ENCODE results near the gene SBSN. TPM values are rescaled to one million over a fixed set of nuclear protein-coding genes. Genes with fewer than 3 reads are reported as not detected.

The SBSN gene
- total and polyA plus RNA-seq, 2 donors (not counting 1 experiment from before 2014, with no cell fraction given), result not detected

- Mint-ChIP-seq H3K27ac (no peak overlapping the region), H3K4me1 (peaks cover 19% of the 10 kb centered on the region), H3K4me3 (no peak overlapping the region), H3K9me3 (ENCODE audit: insufficient read depth) (no peaks in the 10 kb centered on the region), H3K27me3 (peaks cover 53% of the 10 kb centered on the region)
- ATAC-seq (ENCODE audit: low read depth) (no peak), DNase-seq (no peak)
- Histone ChIP-seq H3K27ac (ENCODE audit: low read length in 2 of 2) (no peak overlapping the region), H3K36me3 (replicated peaks in 1 of 2; ENCODE audit: control extremely low read depth in 1 of 2, control insufficient read depth in 1 of 2, extremely low read depth in 1 of 2, insufficient read depth in 2 of 2, low read length in 1 of 2) (no peaks in the 10 kb centered on the region), H3K27me3 (replicated peaks in 1 of 4; ENCODE audit: control extremely low read depth in 1 of 4, control insufficient read depth in 3 of 4, insufficient read depth in 4 of 4, low read length in 3 of 4) (peaks cover 0 to 61% (median 13%) of the 10 kb centered on the region in 4 experiments), H3K9ac (ENCODE audit: low read length) (no peak overlapping the region), H4K20me1 (ENCODE audit: control insufficient read depth, insufficient read depth, low read length, poor library complexity, severe bottlenecking) (no peaks in the 10 kb centered on the region), H2AFZ (ENCODE audit: insufficient read depth, low read depth, low read length, poor library complexity, severe bottlenecking) (no peak overlapping the region), H3K4me3 (ENCODE audit: control extremely low read depth in 1 of 5, extremely low read depth in 1 of 5, insufficient read depth in 1 of 5, low read depth in 2 of 5, low read length in 4 of 5) (no peak overlapping the region), H3K79me2 (ENCODE audit: control insufficient read depth, insufficient read depth, low read length) (no peaks in the 10 kb centered on the region), H3K4me2 (replicated peaks; ENCODE audit: low read depth, low read length, poor library complexity, severe bottlenecking) (no peak overlapping the region), H3K4me1 (ENCODE audit: control insufficient read depth in 2 of 2, insufficient read depth in 2 of 2, low read length in 2 of 2) (peaks cover 19 to 21% of the 10 kb centered on the region in 2 donors), H3K9me3 (ENCODE audit: control extremely low read depth in 1 of 3, control insufficient read depth in 2 of 3, insufficient read depth in 1 of 3, low read length in 2 of 3) (peaks cover 0 to 11% (median 0%) of the 10 kb centered on the region in 3 donors)
- no peak for TF ChIP-seq CTCF (IDR thresholded peaks at IDR 0.05)
- POLR2A ChIA-PET, result no interaction called here
- CTCF ChIA-PET, result interaction anchor here (0.6 to 3.9 kb wide), 6 partner anchors 10 to 272 kb away, joined by 3 to 24 read pairs (median 8); partner anchors contain the start of gene KRTDAP
- intact Hi-C loops (cut with micrococcal nuclease), result no loop called here
- 95% methylated on average over 11 of the region's 11 CpGs for WGBS (ENCODE audit: insufficient coverage)
Observed at GRCh38 chr19:35507561-35507960, 20.6 kb downstream of the SBSN start.

GRCh38 chr19:35506011-35506410, 22.1 kb downstream of the SBSN start:
- DNase-seq (no peak), ATAC-seq (ENCODE audit: low read depth) (no peak)
- Histone ChIP-seq H3K9me3 (ENCODE audit: control extremely low read depth in 1 of 3, control insufficient read depth in 2 of 3, insufficient read depth in 1 of 3, low read length in 2 of 3) (peaks cover 0 to 6% (median 0%) of the 10 kb centered on the region in 3 donors), H3K27ac (ENCODE audit: low read length in 2 of 2) (no peak overlapping the region), H3K4me1 (ENCODE audit: control insufficient read depth in 2 of 2, insufficient read depth in 2 of 2, low read length in 2 of 2) (peaks cover 18 to 20% of the 10 kb centered on the region in 2 donors), H3K27me3 (replicated peaks in 1 of 4; ENCODE audit: control extremely low read depth in 1 of 4, control insufficient read depth in 3 of 4, insufficient read depth in 4 of 4, low read length in 3 of 4) (peaks cover 0 to 56% (median 13%) of the 10 kb centered on the region in 4 experiments), H3K9ac (ENCODE audit: low read length) (no peak overlapping the region), H3K4me2 (replicated peaks; ENCODE audit: low read depth, low read length, poor library complexity, severe bottlenecking) (no peak overlapping the region), H3K4me3 (ENCODE audit: control extremely low read depth in 1 of 5, extremely low read depth in 1 of 5, insufficient read depth in 1 of 5, low read depth in 2 of 5, low read length in 4 of 5) (no peak overlapping the region), H3K36me3 (replicated peaks in 1 of 2; ENCODE audit: control extremely low read depth in 1 of 2, control insufficient read depth in 1 of 2, extremely low read depth in 1 of 2, insufficient read depth in 2 of 2, low read length in 1 of 2) (no peaks in the 10 kb centered on the region), H3K79me2 (ENCODE audit: control insufficient read depth, insufficient read depth, low read length) (no peaks in the 10 kb centered on the region), H2AFZ (ENCODE audit: insufficient read depth, low read depth, low read length, poor library complexity, severe bottlenecking) (no peak overlapping the region), H4K20me1 (ENCODE audit: control insufficient read depth, insufficient read depth, low read length, poor library complexity, severe bottlenecking) (no peaks in the 10 kb centered on the region)
- Mint-ChIP-seq H3K27ac (no peak overlapping the region), H3K9me3 (ENCODE audit: insufficient read depth) (no peaks in the 10 kb centered on the region), H3K4me1 (peaks cover 18% of the 10 kb centered on the region), H3K4me3 (no peak overlapping the region), H3K27me3 (peaks cover 53% of the 10 kb centered on the region)
- ChIA-PET CTCF (interaction anchor here (2.6 to 3.8 kb wide), 2 partner anchors 12 to 86 kb away, joined by 7 to 17 read pairs; no protein-coding TSS in a partner anchor), POLR2A (no interaction called here)
- WGBS (ENCODE audit: insufficient coverage), result 68% methylated on average over 2 of the region's 7 CpGs
- intact Hi-C loops (cut with micrococcal nuclease), result no loop called here
- TF ChIP-seq EZH2 (IDR thresholded peaks at IDR 0.05; ENCODE audit: borderline replicate concordance, insufficient read depth, low read depth, low read length, poor library complexity, severe bottlenecking), result no peak
- no peak for TF ChIP-seq CTCF (IDR thresholded peaks at IDR 0.05)

Data from B cell (primary cell).